WTC11 (cell line): ENCODE data around the gene MAP1S.

ENCODE experiments used
- ATF3 ChIP-seq: sonication (generic); formaldehyde crosslinking; conservative IDR thresholded peaks from 2 replicates; pipeline ENCODE4 v1.8.1; 2022; ENCODE audit warnings: mild to moderate bottlenecking, missing genetic modification reagents
- CTCF ChIP-seq: fragments of 200-600 bp; IDR thresholded peaks from 2 replicates; pipeline ENCODE4 v1.8.0; 2022; ENCODE audit warnings: antibody characterized with exemption
- NR2C2 ChIP-seq: sonication (generic); formaldehyde crosslinking; IDR thresholded peaks from 2 replicates; pipeline ENCODE4 v1.8.0; 2022; ENCODE audit warnings: mild to moderate bottlenecking, missing genetic modification reagents
- ZBTB21 ChIP-seq: sonication (generic); formaldehyde crosslinking; IDR thresholded peaks from 2 replicates; pipeline ENCODE4 v1.8.1; 2023; ENCODE audit warnings: mild to moderate bottlenecking, missing genetic modification reagents, borderline replicate concordance
- ZNF219 ChIP-seq: sonication (generic); formaldehyde crosslinking; IDR thresholded peaks from 2 replicates; pipeline ENCODE4 v1.8.0; 2023; ENCODE audit warnings: missing genetic modification reagents, mild to moderate bottlenecking, borderline replicate concordance

GRCh38 chr19:17724655-17725054, 5.4 kb downstream of the MAP1S start:
- TF ChIP-seq CTCF = no peak
- no peak for TF ChIP-seq ATF3 (CRISPR knock-in tag)
- TF ChIP-seq ZBTB21 = no peak
- TF ChIP-seq ZNF219 (CRISPR knock-in tag) = no peak
- no peak for TF ChIP-seq NR2C2 (CRISPR knock-in tag)
